Colon (tissue), 2 donors: ENCODE measurements around the gene EPS15.
"Not testable (repeated sequence)": the region's sequence is repeated elsewhere in the genome, so short reads cannot be mapped to it uniquely, and the experiment has no call there.

Experiments
- FAIRE-seq: peaks from 2 replicates; lab custom pipeline; 2012; peaks lifted over from hg19 to GRCh38; lab: Jason Lieb, UNC
- donor health status: control.
- donor health status: control.

The EPS15 gene

GRCh38 chr1:51423073-51423821 is 95.8 kb downstream of the EPS15 start:
- FAIRE-seq: no peak

DNA sequence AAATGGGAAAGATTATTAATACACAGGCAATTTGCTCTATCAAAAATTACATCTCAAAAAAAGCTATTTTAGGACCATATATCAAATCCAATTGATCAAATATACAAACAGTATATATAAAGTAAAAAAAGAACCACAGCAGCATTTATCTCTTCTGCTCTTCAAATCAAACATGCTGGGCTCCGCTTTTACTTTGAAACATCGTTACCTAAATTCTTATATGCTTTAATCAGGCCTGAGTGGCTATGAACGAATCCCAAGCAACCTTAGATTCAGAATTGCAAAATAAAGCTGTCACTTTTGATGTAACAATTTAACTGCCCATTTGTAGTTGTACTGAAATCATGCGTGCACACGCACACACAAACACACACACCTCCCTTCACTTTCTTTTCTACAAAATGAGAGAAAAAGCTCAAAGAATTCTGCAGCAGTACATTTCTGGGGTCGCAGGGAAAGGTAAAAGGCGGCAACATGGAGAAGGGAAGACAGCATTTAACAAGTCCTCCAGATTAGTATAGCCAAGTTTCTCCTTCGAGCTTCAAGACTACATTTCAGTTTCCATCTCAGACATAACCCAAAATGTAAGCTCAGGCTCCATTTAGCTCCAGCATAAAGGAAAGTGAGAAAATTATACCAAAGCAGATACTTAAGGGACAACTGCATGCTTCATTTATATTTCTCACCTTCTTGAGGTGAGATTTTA is 96.5 kb downstream of the EPS15 start:
- no peak for FAIRE-seq

GRCh38 chr1:51421964-51422363 is 97.1 kb downstream of the EPS15 start:
- FAIRE-seq: no peak

- FAIRE-seq: no peak
Observed at GRCh38 chr1:51420867-51421627, 98.0 kb downstream of the EPS15 start.

- no peak for FAIRE-seq
Observed at GRCh38 chr1:51418384-51418959, 100.6 kb downstream of the EPS15 start.

DNA sequence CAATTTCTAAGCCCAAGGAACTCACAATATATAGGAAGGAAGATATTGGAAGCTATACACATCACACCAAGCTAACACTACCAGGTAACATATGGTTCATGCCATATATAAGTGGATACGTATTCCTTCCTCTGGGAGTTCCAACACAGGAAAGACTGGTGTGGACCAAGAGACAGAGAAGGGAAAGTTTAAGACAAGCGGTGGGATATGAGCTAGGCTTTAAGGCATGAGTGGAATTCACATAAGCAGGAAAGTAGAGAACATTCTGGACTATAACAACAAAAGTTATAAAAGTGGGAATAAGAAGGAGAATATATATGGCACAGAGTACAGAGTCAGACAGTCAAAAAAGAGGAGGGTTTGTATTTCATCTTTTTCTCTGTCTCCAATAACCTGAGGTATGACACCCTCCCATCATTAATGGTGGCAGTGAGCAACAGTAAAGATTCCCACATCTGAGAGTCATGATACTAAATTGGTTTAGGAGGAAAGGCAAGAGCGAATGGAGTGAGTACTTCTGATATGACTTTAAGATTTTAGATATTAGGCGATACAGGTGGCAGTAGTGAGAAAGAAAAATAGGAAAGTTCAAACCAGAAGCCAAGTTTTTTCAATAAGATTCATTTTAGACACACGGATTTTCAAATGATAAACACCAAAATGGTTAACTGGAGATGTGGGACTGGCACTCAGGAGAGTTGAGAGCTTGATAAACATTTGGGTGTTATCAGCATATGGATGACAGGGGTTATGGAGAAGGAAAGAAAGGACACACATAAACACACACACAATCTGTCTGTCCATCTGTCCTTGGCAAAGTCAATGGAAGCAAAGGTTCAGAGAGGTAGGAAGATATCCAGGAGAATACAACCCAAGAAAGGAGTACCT is 101.3 kb downstream of the EPS15 start:
- FAIRE-seq: no peak

GRCh38 chr1:51416910-51417309 is 102.2 kb downstream of the EPS15 start:
- no peak for FAIRE-seq

- FAIRE-seq: no peak
Observed at GRCh38 chr1:51415963-51416362, 103.1 kb downstream of the EPS15 start.

DNA sequence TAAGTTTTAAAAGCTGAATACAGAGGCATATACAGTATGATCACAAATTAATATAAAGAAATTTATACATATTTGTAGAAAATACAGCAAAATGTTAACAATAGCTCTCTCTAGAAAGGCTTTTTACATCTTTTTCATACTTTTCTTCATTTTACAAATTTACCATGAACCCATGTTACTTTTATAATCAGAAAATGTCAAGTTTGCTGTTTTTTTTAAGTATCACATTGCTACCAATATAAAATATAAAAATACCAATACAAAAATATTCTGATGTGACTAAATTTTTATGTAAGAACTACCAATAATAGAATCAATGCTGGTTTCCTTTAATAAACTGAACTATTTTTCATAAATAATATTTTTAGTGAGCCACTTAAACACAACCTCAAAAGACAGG is 104.3 kb downstream of the EPS15 start:
- FAIRE-seq: peak; percentile 14

- FAIRE-seq: not testable (repeated sequence)
Observed at GRCh38 chr1:51411820-51412219, 107.2 kb downstream of the EPS15 start.

- no peak for FAIRE-seq
Observed at GRCh38 chr1:51410568-51411460, 108.3 kb downstream of the EPS15 start.

- FAIRE-seq: not testable (repeated sequence)
Observed at GRCh38 chr1:51409755-51410541, 109.1 kb downstream of the EPS15 start.

DNA sequence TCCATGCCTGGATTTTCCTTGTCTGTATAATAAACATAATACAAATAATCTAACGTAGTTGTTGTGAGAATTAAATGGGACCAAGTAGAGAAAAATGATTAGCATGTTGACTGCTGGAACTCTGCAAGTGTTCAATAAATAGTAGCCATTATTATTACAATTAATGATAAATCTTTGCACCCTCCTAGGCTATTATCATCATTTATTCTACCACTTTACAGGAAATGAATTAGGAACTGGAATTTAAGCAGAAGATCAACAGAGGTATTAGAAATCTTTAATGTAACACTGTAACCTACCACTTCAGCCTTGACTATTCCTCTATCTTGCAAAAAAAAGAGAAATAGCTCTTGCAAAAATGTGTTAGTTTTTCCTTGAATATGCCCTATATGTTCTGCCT is 126.8 kb downstream of the EPS15 start:
- FAIRE-seq: no peak

- not testable (repeated sequence) for FAIRE-seq
Observed at GRCh38 chr1:51390641-51391040, 128.4 kb downstream of the EPS15 start.

DNA sequence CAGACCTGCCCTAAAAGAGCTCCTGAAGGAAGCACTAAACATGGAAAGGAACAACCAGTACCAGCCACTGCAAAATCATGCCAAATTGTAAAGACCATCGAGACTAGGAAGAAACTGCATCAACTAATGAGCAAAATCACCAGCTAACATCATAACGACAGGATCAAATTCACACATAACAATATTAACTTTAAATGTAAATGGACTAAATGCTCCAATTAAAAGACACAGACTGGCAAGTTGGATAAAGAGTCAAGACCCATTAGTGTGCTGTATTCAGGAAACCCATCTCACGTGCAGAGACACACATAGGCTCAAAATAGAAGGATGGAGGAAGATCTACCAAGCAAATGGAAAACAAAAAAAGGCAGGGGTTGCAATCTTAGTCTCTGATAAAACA is 131.8 kb downstream of the EPS15 start:
- not testable (repeated sequence) for FAIRE-seq

GRCh38 chr1:51386259-51386658 is 132.8 kb downstream of the EPS15 start:
- FAIRE-seq: not testable (repeated sequence)

DNA sequence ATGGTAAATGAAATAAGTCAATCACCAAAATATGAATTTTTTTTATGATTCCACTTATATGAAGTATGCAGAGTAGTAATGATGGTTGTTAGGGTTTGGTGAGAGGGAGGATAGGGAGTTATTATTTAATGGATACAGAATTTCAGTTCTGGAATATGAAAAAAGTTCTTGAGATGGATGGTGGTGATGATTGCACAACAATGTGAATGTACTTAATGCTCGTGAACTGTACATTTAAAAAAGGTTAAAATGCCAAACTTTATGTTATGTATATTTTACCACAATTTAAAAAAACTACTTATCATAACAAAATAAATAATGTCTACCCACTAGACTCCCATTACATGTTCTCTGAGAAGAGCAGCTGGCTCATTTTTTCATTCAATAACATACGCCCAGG is 133.3 kb downstream of the EPS15 start:
- no peak for FAIRE-seq

DNA sequence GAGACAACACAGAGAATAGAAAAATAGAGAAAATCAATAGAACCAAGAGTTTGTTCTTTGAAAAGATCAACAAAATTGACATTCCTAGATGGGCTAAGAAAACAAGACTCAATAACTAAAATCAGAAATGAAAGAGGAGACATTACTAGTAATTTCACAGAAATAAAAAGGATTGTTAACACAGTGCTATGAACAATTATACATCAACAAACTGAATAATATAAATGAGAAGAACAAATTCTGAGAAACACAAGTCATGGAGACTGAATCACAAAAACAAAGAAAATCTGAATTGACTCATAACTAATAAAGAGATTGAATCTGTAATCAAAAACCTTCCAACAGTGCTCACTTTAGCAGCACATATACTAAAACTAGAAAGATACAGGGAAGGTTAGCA is 137.1 kb downstream of the EPS15 start:
- FAIRE-seq: no peak

GRCh38 chr1:51380936-51381335 is 138.1 kb downstream of the EPS15 start:
- no peak for FAIRE-seq

- FAIRE-seq: no peak
Observed at GRCh38 chr1:51378871-51379270, 140.2 kb downstream of the EPS15 start.
